Measurements from ENCODE around the gene YARS1. TPM values are rescaled to one million over a fixed set of nuclear protein-coding genes. Genes with fewer than 3 reads are reported as not detected.
A peak's percentile ranks its signal among the peaks of the same experiment; 100 is the strongest.

YARS1 gene
- total and polyA plus RNA-seq, 2 of the 13 experiments (the other 11 are each of a cell fraction or from before 2014, with no cell fraction given): 50.1 to 113 TPM

- peak; percentile 50; the same call in 1 of the 2 replicates for TF ChIP-seq HES4 (CRISPR knock-in tag; IDR thresholded peaks at IDR 0.05; ENCODE audit: borderline replicate concordance)
- TF ChIP-seq ZSCAN9 (CRISPR knock-in tag; IDR thresholded peaks at IDR 0.05; ENCODE audit: borderline replicate concordance): peak; percentile 92
- TF ChIP-seq SIX1 (CRISPR knock-in tag; IDR thresholded peaks at IDR 0.05; ENCODE audit: borderline replicate concordance): 0 out of 2 replicates have a peak, but pooled peaks have one; percentile 61
- peak; percentile 93 for TF ChIP-seq SAFB2 (CRISPR knock-in tag; IDR thresholded peaks at IDR 0.05; ENCODE audit: borderline replicate concordance, low read depth)
- TF ChIP-seq TOPORS (CRISPR knock-in tag; IDR thresholded peaks at IDR 0.05): peak; percentile 84
- TF ChIP-seq ZNF513 (CRISPR knock-in tag; conservative IDR thresholded peaks at IDR 0.05): 0 out of 2 replicates have a peak, but pooled peaks have one; percentile 73
- TF ChIP-seq NFATC3 (CRISPR knock-in tag; IDR thresholded peaks at IDR 0.05): peak; percentile 66; the same call in 1 of the 2 replicates
- TF ChIP-seq ZNF230 (CRISPR knock-in tag; IDR thresholded peaks at IDR 0.05): peak; percentile 80; the same call in 1 of the 2 replicates
- no peak for TF ChIP-seq ZNF629 (CRISPR knock-in tag; conservative IDR thresholded peaks at IDR 0.05)
- no peak for TF ChIP-seq NCOA1 (CRISPR knock-in tag; IDR thresholded peaks at IDR 0.05)
- TF ChIP-seq ZNF18 (CRISPR knock-in tag; IDR thresholded peaks at IDR 0.05; ENCODE audit: insufficient replicate concordance): peak; percentile 48
- no peak for TF ChIP-seq PLRG1 (conservative IDR thresholded peaks at IDR 0.05)
- peak; percentile 93 for TF ChIP-seq KAT8 (CRISPR knock-in tag; IDR thresholded peaks at IDR 0.05)
- 0 out of 2 replicates have a peak, but pooled peaks have one; percentile 58 for TF ChIP-seq PAWR (CRISPR knock-in tag; IDR thresholded peaks at IDR 0.05; ENCODE audit: borderline replicate concordance)
- peak; percentile 63 for TF ChIP-seq TAF15 (IDR thresholded peaks at IDR 0.05; ENCODE audit: low read depth, low read length, poor library complexity, severe bottlenecking)
- no peak for TF ChIP-seq XBP1 (CRISPR knock-in tag; IDR thresholded peaks at IDR 0.05)
- peak; percentile 87 for TF ChIP-seq PBX2 (CRISPR knock-in tag; IDR thresholded peaks at IDR 0.05)
- TF ChIP-seq SNAPC2 (CRISPR knock-in tag; IDR thresholded peaks at IDR 0.05): peak; percentile 93
- TF ChIP-seq FIP1L1 (IDR thresholded peaks at IDR 0.05; ENCODE audit: borderline replicate concordance, insufficient read depth, low read depth, low read length): peak; percentile 78; the same call in 1 of the 2 replicates
- no peak for TF ChIP-seq ZNF549 (CRISPR knock-in tag; IDR thresholded peaks at IDR 0.05)
- TF ChIP-seq RBAK (CRISPR knock-in tag; IDR thresholded peaks at IDR 0.05): no peak
- 0 out of 2 replicates have a peak, but pooled peaks have one; percentile 58 for TF ChIP-seq ZNF576 (CRISPR knock-in tag; IDR thresholded peaks at IDR 0.05)
- TF ChIP-seq ZNF589 (CRISPR knock-in tag; conservative IDR thresholded peaks at IDR 0.05): peak; percentile 78; the same call in 1 of the 2 replicates
Measured at GRCh38 chr1:32817159-32817814, at the start of gene YARS1, which contains the start of gene S100PBP (continued).

Data from HepG2 (cell line).